GM19043 (cell line): Measurements from ENCODE around the gene GIGYF1.

Experiments used
- ATAC-seq: cut with Tn5 transposase; IDR thresholded peaks from one replicate; pipeline ENCODE4 v1.9.1; 2021; ENCODE audit warnings: low read depth; ENCODE audit not compliant: unreplicated experiment

The GIGYF1 gene

DNA sequence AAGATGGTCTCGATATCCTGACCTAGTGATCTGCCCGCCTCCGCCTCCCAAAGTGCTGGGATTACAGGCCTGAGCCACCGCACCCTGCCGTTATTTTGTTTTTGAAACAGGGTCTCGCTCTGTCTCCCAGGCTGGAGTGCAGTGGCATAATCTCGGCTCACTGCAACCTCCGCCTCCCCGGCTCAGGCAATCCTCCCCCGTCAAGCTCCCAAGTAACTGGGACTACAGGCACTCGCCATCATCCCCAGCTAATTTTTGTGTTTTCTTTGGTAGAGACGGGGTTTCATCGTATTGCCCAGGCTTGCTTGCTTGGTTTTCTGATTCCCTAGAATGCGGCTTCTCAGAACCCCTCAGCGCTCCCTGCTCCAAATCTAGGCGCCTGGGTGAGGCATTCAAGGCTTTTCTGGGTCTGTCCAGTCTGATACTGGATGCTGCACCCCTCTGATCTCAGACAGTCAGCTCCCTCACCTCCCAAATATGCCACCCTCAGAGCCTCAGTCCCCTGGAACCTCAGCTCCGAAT lies 54.0 kb downstream of the GIGYF1 start:
- no peak for ATAC-seq

DNA sequence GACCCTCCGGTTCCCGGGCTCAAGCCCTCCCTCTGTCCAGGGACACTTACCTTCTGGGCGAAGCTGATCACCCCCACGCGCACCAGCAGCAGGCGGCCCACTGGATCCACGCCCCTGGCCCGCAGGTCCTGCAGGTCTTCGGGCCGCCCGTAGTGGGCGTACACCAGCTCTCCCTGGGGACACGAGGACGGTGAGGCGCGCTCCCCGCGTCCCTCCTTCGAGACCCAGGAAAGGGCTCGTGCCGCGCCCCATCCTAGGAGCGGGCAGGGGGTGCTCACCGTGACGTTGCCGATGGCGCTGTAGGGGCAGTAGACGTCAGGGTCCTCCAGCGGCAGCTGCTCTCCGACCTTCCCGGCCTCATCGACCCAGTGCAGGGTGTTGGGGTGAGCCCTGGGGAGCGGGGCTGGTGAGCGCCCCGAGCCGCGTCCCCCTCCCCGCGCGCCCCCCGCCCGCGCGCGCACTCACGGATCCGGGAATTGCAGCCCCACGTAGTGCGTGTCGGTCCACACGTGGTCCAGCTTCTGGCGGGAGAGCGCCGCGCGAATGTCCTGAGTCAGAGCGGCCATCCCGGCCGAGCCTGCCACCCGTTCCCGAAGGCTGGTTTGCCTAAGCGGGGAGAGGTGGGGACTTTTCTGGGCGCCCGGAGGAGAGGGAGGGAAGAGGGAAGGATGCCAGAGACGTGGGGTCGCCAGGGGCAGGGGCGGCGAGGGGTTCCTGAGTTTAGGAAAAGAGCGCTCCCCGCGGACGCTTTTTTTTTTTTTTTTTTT lies 60.9 kb downstream of the GIGYF1 start:
- ATAC-seq, result no peak

DNA sequence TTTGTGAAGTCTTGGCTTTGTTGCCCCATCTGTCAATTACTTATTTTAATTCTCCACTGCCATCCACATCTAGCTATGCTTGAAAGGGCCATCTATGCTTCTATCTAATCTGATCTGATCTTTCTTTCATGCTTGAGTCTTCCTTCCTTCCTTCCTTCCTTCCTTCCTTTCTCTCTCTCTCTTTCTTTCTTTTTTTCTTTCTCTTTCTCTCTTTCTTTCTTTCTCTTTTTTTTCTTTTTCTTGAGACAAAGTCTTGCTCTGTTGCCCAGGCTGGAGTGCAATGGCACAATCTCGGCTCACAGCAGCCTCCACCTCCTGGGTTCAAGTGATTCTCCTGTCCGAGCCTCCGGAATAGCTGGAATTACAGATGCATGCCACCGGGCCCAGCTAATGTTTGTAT lies 64.0 kb downstream of the GIGYF1 start:
- no peak for ATAC-seq
